Gastroesophageal sphincter (tissue), 3 donors: Measurements from ENCODE around the gene PLA2G4A.

Source experiments
- POLR2AphosphoS5 ChIP-seq: sonication (generic); formaldehyde crosslinking; IDR thresholded peaks from one replicate; pipeline ENCODE4 v1.6.1; 2017; ENCODE audit warnings: antibody characterized with exemption
- TF ChIP-seq, protein P1 (sequence below), 4 experiments: fragments of 200-600 bp in 2 of 4; fragments of 450-650 bp in 2 of 4; sonication (generic) in 1 of 4; IDR thresholded peaks; one replicate each; pipeline ENCODE4 v1.5.1; 2017 to 2019; ENCODE audit warnings: antibody characterized with exemption in 4 of 4, mild to moderate bottlenecking in 2 of 4, moderate library complexity in 2 of 4

DNA sequence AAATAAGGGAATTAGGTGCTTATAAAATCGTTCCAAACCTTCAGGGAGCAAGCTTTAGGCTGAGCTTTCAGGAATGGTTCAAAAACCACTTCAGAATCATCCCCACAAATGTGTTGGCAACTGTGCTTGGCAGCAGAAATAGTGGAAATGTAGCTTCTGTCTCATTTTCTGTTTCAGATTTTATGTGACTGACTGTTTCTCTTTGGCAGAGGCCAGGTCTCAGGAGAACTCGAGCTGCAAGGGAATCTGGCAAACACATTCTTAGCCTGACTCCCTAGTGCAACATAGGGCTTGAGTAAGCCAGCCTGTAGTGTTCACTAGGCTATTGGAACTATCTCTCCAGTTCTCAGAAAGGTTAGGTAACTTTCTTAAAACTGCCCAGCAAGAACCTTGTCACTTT is 128.6 kb downstream of the PLA2G4A start:
- TF ChIP-seq, protein P1, sequence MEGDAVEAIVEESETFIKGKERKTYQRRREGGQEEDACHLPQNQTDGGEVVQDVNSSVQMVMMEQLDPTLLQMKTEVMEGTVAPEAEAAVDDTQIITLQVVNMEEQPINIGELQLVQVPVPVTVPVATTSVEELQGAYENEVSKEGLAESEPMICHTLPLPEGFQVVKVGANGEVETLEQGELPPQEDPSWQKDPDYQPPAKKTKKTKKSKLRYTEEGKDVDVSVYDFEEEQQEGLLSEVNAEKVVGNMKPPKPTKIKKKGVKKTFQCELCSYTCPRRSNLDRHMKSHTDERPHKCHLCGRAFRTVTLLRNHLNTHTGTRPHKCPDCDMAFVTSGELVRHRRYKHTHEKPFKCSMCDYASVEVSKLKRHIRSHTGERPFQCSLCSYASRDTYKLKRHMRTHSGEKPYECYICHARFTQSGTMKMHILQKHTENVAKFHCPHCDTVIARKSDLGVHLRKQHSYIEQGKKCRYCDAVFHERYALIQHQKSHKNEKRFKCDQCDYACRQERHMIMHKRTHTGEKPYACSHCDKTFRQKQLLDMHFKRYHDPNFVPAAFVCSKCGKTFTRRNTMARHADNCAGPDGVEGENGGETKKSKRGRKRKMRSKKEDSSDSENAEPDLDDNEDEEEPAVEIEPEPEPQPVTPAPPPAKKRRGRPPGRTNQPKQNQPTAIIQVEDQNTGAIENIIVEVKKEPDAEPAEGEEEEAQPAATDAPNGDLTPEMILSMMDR (IDR thresholded peaks at IDR 0.05), result no peak
- no peak for TF ChIP-seq POLR2AphosphoS5
